Effector CD8-positive, alpha-beta T cell (primary cell): Measurements from ENCODE around the gene NANP.
"Not testable (repeated sequence)": the region's sequence is repeated elsewhere in the genome, so short reads cannot be mapped to it uniquely, and the experiment has no call there.

ENCODE experiments used
- DNase-seq: peaks from one replicate; lab custom pipeline; 2025; lab: John Stamatoyannopoulos, UW
- total RNA-seq, 4 experiments: gene quantifications; one replicate each; lab custom pipeline; 2026; lab: John Stamatoyannopoulos, UW

Gene NANP, protein sequence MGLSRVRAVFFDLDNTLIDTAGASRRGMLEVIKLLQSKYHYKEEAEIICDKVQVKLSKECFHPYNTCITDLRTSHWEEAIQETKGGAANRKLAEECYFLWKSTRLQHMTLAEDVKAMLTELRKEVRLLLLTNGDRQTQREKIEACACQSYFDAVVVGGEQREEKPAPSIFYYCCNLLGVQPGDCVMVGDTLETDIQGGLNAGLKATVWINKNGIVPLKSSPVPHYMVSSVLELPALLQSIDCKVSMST
- 3.7 to 7.5 (median 4.1) reads per million in 4 experiments for total RNA-seq

DNA sequence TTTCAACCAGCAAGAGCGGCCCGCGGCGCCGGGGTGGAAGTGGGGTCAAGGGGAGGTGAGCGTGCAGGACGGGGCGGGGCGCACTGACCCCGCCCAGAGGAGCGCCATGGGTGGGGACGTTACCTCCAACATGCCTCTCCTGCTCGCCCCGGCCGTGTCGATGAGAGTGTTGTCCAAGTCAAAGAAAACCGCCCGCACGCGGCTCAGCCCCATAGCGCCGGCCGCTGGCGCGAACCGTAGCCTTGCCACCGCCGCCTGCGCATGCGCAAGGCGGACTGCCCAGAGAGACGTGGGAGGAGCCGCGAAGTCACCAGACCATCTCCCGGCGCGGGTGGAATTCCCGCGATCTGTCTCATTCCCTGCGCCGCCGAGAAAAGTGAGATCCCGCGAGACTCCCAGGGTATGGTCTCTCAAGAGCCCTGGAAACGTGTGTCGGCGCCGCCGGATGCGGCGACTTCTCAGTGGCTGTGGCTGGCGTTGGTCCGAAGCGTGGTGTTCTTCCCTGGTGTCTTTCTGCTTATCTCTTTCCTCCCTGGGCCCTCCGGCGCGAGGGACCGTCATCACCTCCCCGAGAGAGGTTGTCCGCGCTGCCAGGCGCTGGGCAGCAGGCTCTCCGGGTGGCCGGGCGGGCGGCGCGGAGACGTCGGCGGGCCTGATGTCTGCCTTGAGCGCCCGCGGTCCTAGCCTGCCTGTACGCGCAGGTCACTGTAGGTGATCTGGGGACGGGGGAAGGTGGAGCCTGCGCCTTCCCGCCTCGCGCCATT is at the start of gene NANP:
Gene NANP (minus strand): TSS at position 279 of the 764 bp plus-strand sequence. CDS start 66 bp downstream, at position 213.
- peak; percentile 77 for DNase-seq

DNA sequence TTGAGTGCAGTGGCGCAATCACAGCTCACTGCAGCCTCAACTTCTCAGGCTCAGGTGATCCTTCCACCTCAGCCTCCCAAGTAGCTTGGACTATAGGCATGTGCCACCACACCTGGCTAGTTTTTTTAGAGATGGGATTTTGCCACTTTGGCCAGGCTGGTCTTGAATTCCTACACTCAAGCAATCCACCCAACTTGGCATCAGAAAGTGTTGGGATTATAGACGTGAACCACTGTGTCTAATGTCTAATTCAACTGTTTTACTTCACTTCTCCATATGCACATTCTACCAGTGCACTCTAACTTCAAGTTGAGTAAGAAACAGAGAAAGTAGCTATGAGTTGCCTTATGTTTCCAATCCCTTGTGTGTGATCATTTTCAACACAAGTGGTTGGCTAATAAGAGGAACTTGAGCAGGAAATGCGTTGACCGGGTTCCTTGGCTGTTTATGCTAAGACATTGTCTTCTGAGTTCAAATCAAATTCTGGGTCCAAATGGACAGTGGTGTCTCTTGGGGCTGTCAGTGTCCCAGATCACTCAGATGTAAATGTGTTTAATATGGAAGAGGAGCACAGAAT is 48.9 kb upstream of the NANP start:
- no peak for DNase-seq

DNA sequence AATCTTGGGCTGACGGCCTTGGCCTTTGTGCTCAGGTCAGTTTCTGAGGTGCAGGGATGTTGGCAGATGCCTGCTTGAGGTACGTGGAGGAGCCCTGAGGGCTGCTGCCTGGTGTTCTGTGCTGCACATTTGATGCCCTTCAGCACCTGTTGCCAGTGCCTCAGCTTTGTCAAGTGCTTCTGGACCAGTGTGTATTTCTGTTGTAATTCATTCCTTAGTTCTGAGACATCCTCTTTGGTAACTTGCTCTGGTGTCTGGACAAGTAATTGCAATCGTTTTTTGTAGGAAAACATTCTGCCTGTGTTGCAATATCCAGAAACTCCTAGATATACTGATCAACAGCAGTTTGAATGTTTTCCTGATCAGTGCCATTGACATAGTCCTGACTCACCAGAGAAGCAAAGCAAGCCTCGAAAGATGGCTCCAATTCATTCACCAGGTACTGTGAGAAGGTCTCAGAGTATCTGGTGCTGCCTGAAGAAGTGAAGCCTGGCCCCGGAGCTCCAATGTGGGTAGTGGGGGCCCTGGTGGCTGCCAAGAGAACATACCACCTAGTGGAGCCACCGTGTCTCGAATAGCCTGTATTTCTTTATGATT is 46.1 kb upstream of the NANP start:
- no peak for DNase-seq

DNA sequence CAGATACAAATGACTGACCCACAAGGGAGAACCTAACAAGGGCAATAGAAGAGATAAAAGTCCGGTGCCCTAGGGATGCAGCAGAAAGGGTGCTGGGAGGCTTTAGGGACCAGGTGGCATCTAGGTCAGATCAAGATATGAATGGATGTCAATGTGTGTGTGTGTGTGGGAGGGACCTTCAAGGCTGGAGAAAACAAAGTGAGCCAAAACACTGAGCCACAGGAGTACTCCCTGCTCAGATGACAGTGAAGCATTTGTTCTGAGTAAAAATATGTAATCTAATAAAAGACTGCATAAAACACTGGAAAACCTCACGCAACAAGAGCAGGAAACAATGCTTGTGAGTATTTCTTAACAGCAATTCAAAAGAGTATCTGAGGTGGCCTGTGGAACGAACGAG is 44.6 kb upstream of the NANP start:
- no peak for DNase-seq

DNA sequence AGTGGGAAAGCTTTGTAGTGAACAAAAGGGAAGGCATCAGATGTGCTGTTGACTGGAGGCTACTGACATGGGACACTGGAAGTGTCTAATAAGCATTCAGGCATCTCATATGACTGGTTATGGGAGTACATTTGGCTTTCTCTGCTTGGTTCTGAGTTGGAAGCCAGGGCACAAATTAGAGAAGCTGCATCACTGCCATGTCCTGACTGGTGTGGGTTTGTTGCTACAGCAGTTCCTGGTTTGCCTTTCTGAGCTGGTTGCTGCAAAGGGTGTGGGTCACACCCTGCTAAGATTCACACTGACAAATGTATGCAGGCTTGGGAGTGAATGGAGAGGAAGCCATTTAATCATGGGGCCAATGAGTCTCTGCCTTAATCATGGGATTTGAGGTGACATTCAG is 36.2 kb upstream of the NANP start:
- DNase-seq = no peak

DNA sequence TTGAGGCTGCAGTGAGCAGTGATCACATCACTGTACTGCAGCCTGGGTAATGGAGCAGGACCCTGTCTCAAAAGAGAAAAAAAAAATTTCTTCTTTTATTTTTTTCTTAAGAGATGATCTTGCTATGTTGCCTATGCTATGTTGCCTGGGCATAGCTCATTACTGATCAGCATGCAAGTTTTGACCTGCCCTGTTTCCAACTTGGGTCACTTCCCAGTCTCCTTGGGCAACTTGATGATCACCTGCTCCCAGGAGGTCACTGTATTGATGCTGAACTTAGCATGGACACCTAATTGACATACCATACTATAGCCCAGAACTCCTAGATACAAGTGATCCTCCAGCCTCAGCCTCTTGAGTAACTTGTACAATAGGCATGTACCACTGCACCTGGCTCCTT is 30.7 kb upstream of the NANP start:
- DNase-seq = no peak

DNA sequence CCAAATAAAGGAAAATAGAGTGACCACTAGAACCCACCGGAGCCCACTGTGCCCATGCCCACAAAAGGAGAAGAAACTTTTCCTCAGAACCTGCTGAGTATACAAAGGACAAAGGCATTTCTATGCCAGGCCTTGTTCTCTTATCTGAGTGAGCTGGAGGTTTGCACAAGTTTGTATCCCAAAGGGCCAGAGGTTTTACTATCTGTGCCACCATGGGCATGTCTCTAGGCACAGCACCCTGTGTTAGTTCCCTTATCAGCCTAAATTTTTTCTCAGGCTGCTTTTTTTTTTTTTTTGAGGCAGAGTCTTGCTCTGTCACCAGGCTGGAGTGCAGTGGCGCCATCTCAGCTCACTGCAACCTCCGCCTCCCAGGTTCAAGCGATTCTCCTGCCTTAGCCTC is 29.1 kb upstream of the NANP start:
- DNase-seq = not testable (repeated sequence)

DNA sequence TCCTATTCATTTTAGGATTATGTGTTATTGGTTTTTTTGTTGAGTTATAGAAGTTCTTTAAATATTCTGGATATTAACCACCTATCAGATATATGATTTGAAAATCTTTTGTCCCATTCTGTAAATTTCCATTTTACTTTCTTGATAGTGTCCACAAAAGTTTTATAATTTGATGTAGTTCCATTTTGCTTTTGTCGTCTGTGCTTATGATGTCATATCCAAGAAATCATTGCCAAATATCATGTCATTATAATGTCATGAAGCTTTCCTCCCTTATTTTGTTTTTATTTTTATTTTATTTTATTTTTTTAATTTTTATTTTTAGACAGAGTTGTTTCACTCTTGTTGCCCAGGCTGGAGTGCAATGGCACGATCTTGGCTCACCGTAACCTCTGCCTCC is 21.0 kb upstream of the NANP start:
- DNase-seq = no peak

DNA sequence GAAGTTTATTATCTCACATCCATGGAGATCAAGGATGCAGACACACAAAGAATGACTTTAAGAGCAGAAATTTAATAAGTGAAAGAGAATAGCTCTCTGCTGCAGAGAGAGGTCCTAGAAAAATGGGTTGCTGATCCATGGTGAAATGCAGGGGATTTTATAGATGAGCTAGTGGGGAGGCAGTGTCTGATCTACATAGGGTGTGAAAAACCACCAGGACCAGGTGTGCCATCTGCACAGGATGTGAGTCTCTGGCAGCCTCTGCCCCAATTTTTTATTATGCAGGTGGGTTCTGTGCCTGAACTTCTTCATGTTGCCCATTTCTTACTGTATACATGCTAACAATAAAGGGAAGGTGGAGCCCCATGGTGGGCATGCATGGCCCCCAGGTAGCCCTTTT is 19.9 kb upstream of the NANP start:
- no peak for DNase-seq

DNA sequence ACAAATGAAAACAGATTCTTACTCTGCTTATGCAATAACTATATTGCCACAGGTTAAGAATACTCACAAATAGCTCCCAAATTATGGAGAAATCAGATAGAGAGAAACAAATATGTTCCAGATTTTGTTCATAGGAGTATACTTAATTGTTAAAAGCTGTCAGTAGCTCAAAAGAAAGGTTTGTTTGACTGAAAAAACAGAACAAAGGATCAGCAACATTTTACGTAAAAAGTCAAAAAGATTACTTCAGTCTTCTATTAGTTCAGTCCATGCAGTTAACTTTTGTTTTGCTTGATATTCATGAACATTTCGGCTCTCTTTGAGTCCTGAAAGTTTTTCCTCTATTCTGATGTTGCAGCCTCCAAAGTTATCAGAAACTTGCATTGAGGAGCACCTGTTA is 13.4 kb upstream of the NANP start:
- DNase-seq = no peak

DNA sequence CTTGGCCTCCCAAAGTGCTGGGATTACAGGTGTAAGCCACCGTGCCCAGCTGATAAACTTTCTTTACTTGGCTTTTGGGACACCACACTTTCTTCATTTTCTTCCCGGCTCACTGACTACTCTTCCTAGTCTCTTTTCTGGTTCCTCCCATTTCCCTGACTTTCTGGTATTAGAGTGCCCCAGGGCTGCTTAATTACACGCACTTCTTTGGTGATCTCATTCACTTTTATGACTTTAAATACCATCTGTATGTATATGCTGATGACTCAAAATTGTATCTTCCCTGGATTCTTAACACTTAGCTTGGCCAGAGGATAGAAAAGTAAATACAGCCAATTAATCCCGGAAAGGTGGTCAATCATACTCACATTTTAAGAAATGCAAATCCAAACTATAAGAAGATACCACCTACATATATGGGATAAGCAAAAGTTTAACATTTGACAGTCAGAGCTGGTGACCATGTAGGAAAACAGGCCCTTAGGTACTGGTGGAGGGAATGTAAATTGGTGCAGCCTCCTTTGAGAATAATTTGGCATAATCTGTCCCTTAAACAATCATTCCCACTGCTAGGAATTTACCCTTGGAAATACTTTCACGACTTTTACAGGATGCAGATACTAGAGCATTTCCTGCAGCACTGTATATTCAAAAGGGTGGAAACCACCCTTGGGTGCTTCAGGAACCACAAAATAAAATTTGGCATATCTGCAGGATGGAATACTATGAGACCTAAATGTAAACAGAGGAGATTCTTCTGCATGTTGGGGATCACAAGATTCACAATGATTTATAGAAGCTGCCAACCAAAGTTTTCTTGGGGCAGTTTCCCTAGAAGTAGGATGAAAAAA is 9.4 kb upstream of the NANP start:
- DNase-seq = no peak

DNA sequence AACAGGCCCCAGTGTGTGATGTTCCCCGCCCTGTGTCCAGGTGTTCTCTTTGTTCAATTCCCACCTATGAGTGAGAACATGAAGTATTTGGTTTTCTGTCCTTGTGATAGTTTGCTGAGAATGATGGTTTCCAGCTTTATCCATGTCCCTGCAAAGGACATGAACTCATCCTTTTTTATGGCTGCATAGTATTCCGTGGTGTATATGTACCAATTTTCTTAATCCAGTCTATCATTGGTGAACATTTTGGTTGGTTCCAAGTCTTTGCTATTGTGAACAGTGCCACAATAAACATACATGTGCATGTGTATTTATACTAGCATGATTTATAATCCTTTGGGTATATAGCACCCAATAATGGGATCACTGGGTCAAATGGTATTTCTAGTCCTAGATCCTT is 6.8 kb upstream of the NANP start:
- not testable (repeated sequence) for DNase-seq

DNA sequence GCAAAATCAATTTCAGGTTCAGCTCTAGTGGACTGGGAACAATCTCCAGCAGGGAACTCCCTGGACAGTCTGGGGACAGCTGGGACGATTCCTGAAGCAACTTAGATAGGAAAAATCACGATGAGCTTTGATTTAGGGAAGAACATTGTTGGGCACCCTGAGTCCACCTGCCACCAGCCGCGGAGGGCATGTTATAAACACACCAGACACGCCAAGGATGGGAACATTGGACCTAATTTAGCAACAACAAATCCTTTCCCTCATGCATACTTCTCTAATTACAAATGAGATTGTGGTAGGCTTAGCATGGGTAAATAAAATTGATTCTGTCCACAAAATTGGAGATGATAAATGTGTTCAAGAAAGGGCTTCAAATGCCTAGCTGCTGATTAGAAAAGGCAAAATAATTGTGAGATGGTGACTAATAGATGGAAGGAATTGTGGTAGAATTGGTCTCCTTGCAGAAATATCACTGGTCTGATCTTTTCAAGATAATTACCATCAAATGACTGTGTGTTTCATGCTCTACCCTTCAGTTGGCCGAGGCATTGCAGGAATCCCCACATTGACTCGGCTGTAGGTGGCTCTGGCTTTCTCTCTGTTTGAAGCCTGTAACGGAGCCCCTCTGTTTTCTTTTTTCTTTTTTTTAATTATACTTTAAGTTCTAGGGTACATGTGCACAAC is 6.1 kb upstream of the NANP start:
- DNase-seq = no peak

DNA sequence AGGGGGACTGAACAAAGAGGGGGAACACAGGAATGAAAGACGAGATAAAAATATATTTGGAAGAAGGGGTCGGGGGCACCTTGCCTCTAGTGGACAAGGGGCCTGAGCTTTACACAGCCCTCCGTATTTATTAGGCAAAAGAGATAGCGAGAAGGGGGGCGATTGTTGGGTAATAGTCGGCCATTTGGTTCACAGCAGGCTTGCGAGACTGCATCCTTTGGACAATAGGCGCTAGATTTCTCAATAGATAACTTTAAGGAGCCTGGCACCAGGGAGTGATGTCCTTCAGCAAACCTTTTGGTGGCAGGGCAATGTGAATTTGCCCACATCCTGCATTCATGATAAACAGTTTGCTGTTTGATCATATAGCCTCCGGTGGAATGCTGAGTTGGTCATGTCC is 3.0 kb upstream of the NANP start:
- DNase-seq = no peak

DNA sequence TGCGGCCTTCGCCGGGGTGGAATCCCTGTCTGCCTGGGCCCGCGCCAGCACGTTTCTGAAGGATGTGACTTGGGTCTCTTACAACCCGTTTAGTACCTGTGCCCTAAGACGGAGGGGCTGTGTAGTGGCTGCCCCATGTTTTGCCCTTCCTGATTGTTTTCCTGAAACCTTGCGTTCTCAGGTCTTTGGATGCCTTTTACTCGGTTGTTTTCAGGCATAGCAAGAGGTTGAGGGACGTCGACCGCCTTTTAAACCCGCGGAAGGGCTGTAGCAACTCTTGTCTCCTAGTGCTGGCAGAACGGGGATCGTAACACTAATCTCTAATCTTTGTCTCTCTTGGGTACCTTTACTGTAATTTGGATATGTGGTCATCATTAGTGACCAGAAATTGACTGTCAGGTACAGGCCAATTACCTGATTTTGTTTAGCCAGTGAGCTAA is 706 bp upstream of the NANP start:
- no peak for DNase-seq

DNA sequence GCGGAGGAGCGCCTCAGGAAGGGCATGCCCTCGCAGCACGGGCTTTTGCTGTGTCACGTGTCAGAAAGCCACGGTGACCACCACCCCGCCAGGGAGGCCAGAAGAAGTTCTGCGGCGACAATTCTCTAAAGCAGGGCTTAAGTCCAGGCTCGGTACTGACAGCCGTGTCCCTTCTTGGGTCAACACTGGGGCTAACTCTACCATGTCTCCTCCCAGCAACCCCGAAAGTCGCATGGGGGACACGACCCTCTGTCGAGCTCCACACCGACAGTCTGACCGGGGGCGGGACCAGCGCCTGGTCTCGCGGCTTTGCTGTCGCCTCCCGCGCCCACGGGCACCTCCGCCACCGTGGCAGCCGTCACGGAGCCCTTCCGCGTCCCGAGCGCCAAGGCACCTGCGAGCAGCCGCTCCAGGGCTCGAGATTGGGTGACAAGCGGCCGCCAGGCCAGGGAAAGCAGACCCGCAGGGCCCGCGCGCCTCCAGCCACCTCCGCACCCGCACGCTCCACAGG is 534 bp downstream of the NANP start:
- DNase-seq = no peak

DNA sequence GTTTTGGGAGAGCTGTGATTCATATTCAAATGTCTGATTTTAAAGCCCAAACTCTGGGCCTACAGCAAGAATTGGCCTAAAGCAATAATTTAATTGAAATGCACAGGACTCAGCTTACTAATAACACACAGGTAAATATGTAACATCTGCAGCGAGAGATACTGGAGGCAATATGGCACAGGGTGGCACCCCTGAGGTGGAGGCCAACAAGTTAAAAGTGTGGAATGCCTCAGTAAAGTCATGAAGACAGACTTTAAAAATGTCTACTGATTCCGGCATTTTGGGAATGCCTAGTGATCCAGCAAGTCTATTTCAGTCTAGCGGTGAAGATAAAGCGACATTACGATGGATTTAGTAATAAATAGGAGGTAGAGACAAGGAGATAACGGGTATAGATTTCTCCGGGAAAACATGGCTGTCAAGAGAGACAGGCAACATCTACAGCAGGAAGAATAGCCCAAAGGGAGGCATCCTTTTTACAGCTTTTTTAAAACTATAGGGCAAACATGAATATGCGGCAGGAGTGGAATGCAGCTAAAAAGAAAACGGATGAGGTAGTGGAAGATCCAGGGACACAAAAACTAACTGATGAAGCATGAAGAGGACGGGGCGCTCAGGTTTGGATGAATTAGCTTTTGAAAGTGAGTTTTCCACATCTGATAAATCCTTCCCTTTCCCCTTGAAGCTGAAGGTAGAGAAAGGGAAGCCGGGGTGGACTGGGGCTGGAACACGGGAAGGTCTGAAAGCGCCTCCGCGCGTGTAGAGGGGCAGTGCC is 1.2 kb downstream of the NANP start:
- no peak for DNase-seq

DNA sequence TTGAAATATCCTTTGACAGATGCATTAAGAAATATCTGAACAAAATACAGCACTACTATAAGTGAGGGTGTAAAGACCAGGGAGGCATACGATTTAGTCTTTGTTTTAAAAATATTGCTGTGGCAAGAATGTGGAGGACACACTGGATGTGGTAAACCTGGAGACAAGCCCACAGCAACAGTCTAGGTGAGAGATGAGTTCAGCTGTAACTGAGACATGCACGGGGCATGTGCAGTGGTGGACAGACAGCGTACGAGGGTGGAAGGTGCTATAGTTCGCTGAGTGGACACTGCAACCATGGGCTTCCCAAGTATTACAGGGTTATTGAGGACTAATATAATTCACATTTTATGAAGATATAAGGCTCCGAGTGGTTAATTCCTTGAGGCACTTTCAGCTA is 1.8 kb downstream of the NANP start:
- no peak for DNase-seq

DNA sequence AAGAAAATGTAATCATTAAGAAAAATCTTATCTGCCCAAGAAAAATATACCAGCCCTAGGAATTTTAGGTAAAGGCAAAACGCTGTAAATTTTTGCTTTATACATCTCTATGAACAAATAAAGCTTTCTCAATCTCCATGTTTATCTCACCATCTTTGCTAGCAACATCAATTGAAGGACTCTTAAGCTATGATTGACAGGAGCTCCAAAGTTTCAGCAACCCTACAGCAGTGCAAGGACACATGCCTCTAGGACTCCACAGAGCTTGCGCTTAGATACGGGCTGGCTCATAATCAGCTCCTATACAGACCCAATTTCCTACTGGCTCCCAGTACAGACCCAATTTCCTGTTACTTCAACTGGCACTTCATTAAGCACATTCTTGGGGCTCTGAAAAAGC is 4.3 kb downstream of the NANP start:
- DNase-seq = no peak

DNA sequence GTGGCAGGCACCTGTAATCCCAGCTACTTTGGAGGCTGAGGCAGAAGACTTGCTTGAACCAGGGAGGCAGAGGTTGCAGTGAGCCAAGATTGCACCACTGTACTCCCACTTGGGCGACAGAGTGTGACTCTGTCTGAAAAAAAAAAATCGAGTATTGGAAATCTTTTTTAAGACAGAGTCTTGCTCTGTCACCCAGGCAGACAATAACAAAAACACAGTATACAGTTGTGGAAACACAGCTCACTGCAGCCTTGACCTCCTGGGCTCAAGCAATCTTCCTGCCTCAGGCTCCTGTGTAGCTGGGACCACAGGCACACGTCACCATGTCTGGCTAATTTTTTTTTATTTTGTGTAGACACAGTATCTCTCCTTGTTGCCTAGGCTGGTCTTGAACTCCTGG is 15.0 kb downstream of the NANP start:
- DNase-seq = no peak
